K562 (cell line): ENCODE data around the gene TRIM38. TPM values are rescaled to one million over a fixed set of nuclear protein-coding genes. Genes with fewer than 3 reads are reported as not detected.

ENCODE experiments used
- ATAC-seq: fragments of 200-7000 bp; cut with Tn5 transposase; 3 replicates; pipeline ENCODE4 v1.9.1; 2020; ENCODE audit warnings: moderate library complexity
- BruUV-seq: library from RNA; stranded (reverse); fragments of 400-500 nt; replicated peaks from 2 replicates; lab custom pipeline; 2021; lab: Mats Ljungman, UMichigan
- CTCF ChIA-PET: fragments of 300-600 bp; formaldehyde crosslinking; extraction: SDS; loops from one replicate; lab custom pipeline; 2021; ENCODE audit warnings: low intra/inter-chr PET ratio; lab: Yijun Ruan, JAX
- POLR2A ChIA-PET: fragments of 300-600, 350-650 bp; sonication (Branson Sonifier 250); formaldehyde crosslinking; extraction: SDS; loops from one replicate; lab custom pipeline; 2021; ENCODE audit warnings: antibody characterized with exemption, inconsistent platforms; lab: Yijun Ruan, JAX
- DNase-seq, 4 experiments: peaks; one replicate each; pipeline versions ENCODE4 v3.0.0 to v3.0.0-alpha.2; 2011 to 2018; ENCODE audit warnings: low spot score in 3 of 4, mixed read lengths in 3 of 4; ENCODE audit errors: extremely low read depth in 1 of 4
- FAIRE-seq: peaks from 2 replicates; lab custom pipeline; 2011; peaks lifted over from hg19 to GRCh38; lab: Jason Lieb, UNC
- H2AFZ ChIP-seq: 2 replicates; pipeline ENCODE4 v1.6.0; 2011; ENCODE audit warnings: low read depth, low read length, control low read depth, inconsistent platforms
- H3K27ac ChIP-seq: fragments of 200-600 bp; 3 replicates; pipeline ENCODE4 v1.8.0; 2011; ENCODE audit warnings: low read depth, mild to moderate bottlenecking, control low read depth, inconsistent platforms, low read length, moderate library complexity, mixed read lengths; ENCODE audit errors: extremely low read depth
- H3K27me3 ChIP-seq, 2 experiments: fragments of 300-600 bp in 1 of 2; 2 replicates in 1 of 2; 3 replicates in 1 of 2; pipeline versions ENCODE4 v1.6.0 to v1.8.0; 2011; ENCODE audit warnings: inconsistent platforms in 2 of 2, low read length in 2 of 2, mild to moderate bottlenecking in 1 of 2, mixed read lengths in 1 of 2, moderate library complexity in 1 of 2; ENCODE audit not compliant: control insufficient read depth in 2 of 2, insufficient read depth in 2 of 2
- H3K36me3 ChIP-seq: fragments of 300-600 bp; 3 replicates; pipeline ENCODE4 v1.8.0; 2011; ENCODE audit warnings: mild to moderate bottlenecking, low read length, inconsistent platforms; ENCODE audit not compliant: control insufficient read depth, insufficient read depth
- H3K4me1 ChIP-seq, 2 experiments: fragments of 200-600 bp in 1 of 2; replicated peaks in 1 of 2; 2 replicates in 1 of 2; 3 replicates in 1 of 2; pipeline versions ENCODE4 v1.5.1 to v1.8.0; 2011; ENCODE audit warnings: inconsistent platforms in 2 of 2, low read length in 2 of 2, mild to moderate bottlenecking in 1 of 2, mixed read lengths in 1 of 2, moderate library complexity in 1 of 2; ENCODE audit not compliant: control insufficient read depth in 2 of 2, insufficient read depth in 2 of 2
- H3K4me2 ChIP-seq: 2 replicates; pipeline ENCODE4 v1.6.1; 2011; ENCODE audit warnings: low read length, control low read depth, inconsistent platforms, mixed read lengths; ENCODE audit not compliant: insufficient read depth
- H3K4me3 ChIP-seq: fragments of 200-600 bp; sonication (generic), shearing (Covaris generic); 2 replicates; pipeline ENCODE4 v1.5.1; 2016; ENCODE audit warnings: control low read depth, inconsistent platforms
- H3K79me2 ChIP-seq: fragments of 200-600 bp; 3 replicates; pipeline ENCODE4 v1.8.0; 2011; ENCODE audit warnings: low read length, inconsistent platforms; ENCODE audit not compliant: control insufficient read depth, insufficient read depth
- H3K9ac ChIP-seq, 2 experiments: 2 replicates each; pipeline versions ENCODE4 v1.6.0 to v1.6.1; 2011; ENCODE audit warnings: low read depth in 2 of 2, low read length in 2 of 2, control low read depth in 1 of 2, inconsistent platforms in 1 of 2, mild to moderate bottlenecking in 1 of 2, mixed read lengths in 1 of 2; ENCODE audit not compliant: insufficient read depth in 1 of 2
- H3K9me1 ChIP-seq: one replicate; pipeline ENCODE4 v1.6.0; 2011; ENCODE audit warnings: inconsistent platforms, mild to moderate bottlenecking, low read length, moderate library complexity; ENCODE audit not compliant: control insufficient read depth, insufficient read depth
- H3K9me3 ChIP-seq: replicated peaks from 2 replicates; pipeline ENCODE4 v1.5.1; 2011; ENCODE audit warnings: low read depth, low read length, inconsistent platforms; ENCODE audit not compliant: control insufficient read depth, insufficient read depth
- H4K20me1 ChIP-seq: replicated peaks from 2 replicates; pipeline ENCODE4 v1.6.1; 2011; ENCODE audit warnings: low read length, inconsistent platforms, mixed read lengths; ENCODE audit not compliant: control insufficient read depth, insufficient read depth
- CEBPB ChIP-seq: fragments of 450-650 bp; IDR thresholded peaks from 2 replicates; pipeline ENCODE4 v1.6.1; 2016; ENCODE audit warnings: missing genetic modification characterization, missing compliant biosample characterization
- CEBPG ChIP-seq, 3 experiments: fragments of 200-800 bp in 1 of 3; sonication (Bioruptor generic) in 1 of 3; sonication (generic) in 1 of 3; formaldehyde crosslinking in 1 of 3; IDR thresholded peaks in 2 of 3; conservative IDR thresholded peaks in 1 of 3; 2 replicates each; pipeline versions ENCODE4 v1.6.1 to v1.8.0; 2016 to 2022; ENCODE audit warnings: missing compliant biosample characterization in 2 of 3, missing genetic modification characterization in 2 of 3, mild to moderate bottlenecking in 1 of 3, missing genetic modification reagents in 1 of 3
- GABPA ChIP-seq: fragments of 200-800 bp; sonication (Bioruptor generic); conservative IDR thresholded peaks from 2 replicates; pipeline ENCODE4 v1.6.1; 2016; ENCODE audit warnings: low read depth, missing genetic modification characterization, missing compliant biosample characterization
- WGBS: fragments of 100-300 bp; shearing (Covaris generic); methylation state at CpG from one replicate; pipeline ENCODE4 v1.1.6; 2016; ENCODE audit warnings: low coverage, mixed read lengths; ENCODE audit not compliant: insufficient coverage; ENCODE audit errors: missing lambda C conversion rate; 5-methylcytosine and 5-hydroxymethylcytosine counted together
- in situ Hi-C: fragments of 300-500 bp; cut with MboI; formaldehyde crosslinking; loops from 4 replicates; pipeline ENCODE4 v1.15.0; 2018; ENCODE audit warnings: inconsistent platforms, mixed read lengths
- intact Hi-C: fragments of 100-400 bp; cut with micrococcal nuclease; formaldehyde crosslinking; loops from 2 replicates; pipeline ENCODE4 v1.14.2; 2022
- polyA plus RNA-seq, 8 experiments: library from polyadenylated mRNA; depleted of rRNA in 4 of 8; stranded (reverse) in 5 of 8; unstranded in 3 of 8; fragments of >200 nt; fragmentation: Nextera tagmentation in 2 of 8; fragmentation: Illumina TruSeq in 1 of 8; extraction: Ambion mirVana in 2 of 8; extraction: Trizol in 1 of 8; gene quantifications; 2 replicates each; pipeline versions ENCODE4 v1.2.1 to v1.2.3, GENCODE V29; 2011 to 2014; ENCODE audit warnings: inconsistent platforms in 1 of 8, missing spikeins in 1 of 8
- total RNA-seq, 7 experiments: library from RNA; depleted of rRNA in 6 of 7; stranded (reverse); fragments of >200 nt in 6 of 7; fragmentation: Illumina TruSeq in 2 of 7; extraction: Trizol in 2 of 7; gene quantifications; 2 replicates each; pipeline versions ENCODE4 v1.2.1 to v1.2.3, GENCODE V29; 2011 to 2021; ENCODE audit warnings: low replicate concordance in 1 of 7
- TF ChIP-seq, protein P1 (sequence below): fragments of 450-650 bp; IDR thresholded peaks from one replicate; pipeline ENCODE4 v1.6.1; 2018; ENCODE audit warnings: mild to moderate bottlenecking, moderate library complexity; ENCODE audit not compliant: partially characterized antibody
- TF ChIP-seq, protein P2 (sequence below), 2 experiments: fragments of 450-650 bp in 1 of 2; sonication (generic) in 1 of 2; formaldehyde crosslinking in 1 of 2; IDR thresholded peaks in 1 of 2; conservative IDR thresholded peaks in 1 of 2; 2 replicates each; pipeline versions ENCODE4 v1.6.1 to v1.8.1; 2016 to 2023; ENCODE audit warnings: mild to moderate bottlenecking in 2 of 2, moderate library complexity in 2 of 2, inconsistent platforms in 1 of 2, missing genetic modification reagents in 1 of 2

Gene TRIM38
- total and polyA plus RNA-seq, 9 of the 15 experiments (the other 6 are each of a cell fraction or from before 2014, with no cell fraction given): 1.7 to 6.7 (median 6.3) TPM

- no peak overlapping the region for H3K27ac ChIP-seq
- CTCF ChIA-PET: no interaction called here
- H3K9me3 ChIP-seq: peaks cover 3% of the 10 kb centered on the region; the same call in 1 of the 2 replicates
- POLR2A ChIA-PET: interaction anchor here (0.6 kb wide), 1 partner anchor 482 kb away, joined by 4 read pairs; no protein-coding TSS in a partner anchor
- TF ChIP-seq CEBPB (tag) (peak; percentile 83), CEBPG (CRISPR knock-in tag; IDR thresholded peaks at IDR 0.05) (0 out of 2 replicates have a peak, but pooled peaks have one; percentile 17), CEBPG (tag; conservative IDR thresholded peaks at IDR 0.05 in 1 of 2, IDR thresholded peaks at IDR 0.05 in 1 of 2) (peak; percentile 74 to 91), GABPA (0 out of 2 replicates have a peak, but pooled peaks have one; percentile 5)
- TF ChIP-seq, protein P1, sequence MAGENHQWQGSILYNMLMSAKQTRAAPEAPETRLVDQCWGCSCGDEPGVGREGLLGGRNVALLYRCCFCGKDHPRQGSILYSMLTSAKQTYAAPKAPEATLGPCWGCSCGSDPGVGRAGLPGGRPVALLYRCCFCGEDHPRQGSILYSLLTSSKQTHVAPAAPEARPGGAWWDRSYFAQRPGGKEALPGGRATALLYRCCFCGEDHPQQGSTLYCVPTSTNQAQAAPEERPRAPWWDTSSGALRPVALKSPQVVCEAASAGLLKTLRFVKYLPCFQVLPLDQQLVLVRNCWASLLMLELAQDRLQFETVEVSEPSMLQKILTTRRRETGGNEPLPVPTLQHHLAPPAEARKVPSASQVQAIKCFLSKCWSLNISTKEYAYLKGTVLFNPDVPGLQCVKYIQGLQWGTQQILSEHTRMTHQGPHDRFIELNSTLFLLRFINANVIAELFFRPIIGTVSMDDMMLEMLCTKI: no peak
- TF ChIP-seq, protein P2, sequence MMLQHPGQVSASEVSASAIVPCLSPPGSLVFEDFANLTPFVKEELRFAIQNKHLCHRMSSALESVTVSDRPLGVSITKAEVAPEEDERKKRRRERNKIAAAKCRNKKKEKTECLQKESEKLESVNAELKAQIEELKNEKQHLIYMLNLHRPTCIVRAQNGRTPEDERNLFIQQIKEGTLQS (IDR thresholded peaks at IDR 0.05): peak; percentile 61
- TF ChIP-seq, protein P2 (CRISPR knock-in tag; conservative IDR thresholded peaks at IDR 0.05): no peak
- intact Hi-C loops (loop anchor here (5.0 kb wide), 4 partner anchors 47 to 678 kb away; no protein-coding TSS in a partner anchor), in situ Hi-C loops (no loop called here)
- H3K27me3 ChIP-seq: no peaks in the 10 kb centered on the region
- WGBS: 12% methylated on average over 8 of the region's 8 CpGs
- no peak overlapping the region for H3K4me2 ChIP-seq
- H3K9ac ChIP-seq: no peak overlapping the region
- no peaks in the 10 kb centered on the region for H3K4me1 ChIP-seq
- H3K9me1 ChIP-seq: no peaks in the 10 kb centered on the region
- H3K79me2 ChIP-seq: no peaks in the 10 kb centered on the region
- no TSS peak for BruUV-seq
- no peak overlapping the region for H2AFZ ChIP-seq
- DNase-seq (no peak), FAIRE-seq (no peak), ATAC-seq (no peak)
- no peaks in the 10 kb centered on the region for H4K20me1 ChIP-seq
- H3K4me3 ChIP-seq: no peak overlapping the region
- no peaks in the 10 kb centered on the region for H3K36me3 ChIP-seq
These were observed 17.7 kb upstream of the TRIM38 start for GRCh38 chr6:25944688-25945574.
